Measurements from ENCODE around the gene RPL28.

DNA sequence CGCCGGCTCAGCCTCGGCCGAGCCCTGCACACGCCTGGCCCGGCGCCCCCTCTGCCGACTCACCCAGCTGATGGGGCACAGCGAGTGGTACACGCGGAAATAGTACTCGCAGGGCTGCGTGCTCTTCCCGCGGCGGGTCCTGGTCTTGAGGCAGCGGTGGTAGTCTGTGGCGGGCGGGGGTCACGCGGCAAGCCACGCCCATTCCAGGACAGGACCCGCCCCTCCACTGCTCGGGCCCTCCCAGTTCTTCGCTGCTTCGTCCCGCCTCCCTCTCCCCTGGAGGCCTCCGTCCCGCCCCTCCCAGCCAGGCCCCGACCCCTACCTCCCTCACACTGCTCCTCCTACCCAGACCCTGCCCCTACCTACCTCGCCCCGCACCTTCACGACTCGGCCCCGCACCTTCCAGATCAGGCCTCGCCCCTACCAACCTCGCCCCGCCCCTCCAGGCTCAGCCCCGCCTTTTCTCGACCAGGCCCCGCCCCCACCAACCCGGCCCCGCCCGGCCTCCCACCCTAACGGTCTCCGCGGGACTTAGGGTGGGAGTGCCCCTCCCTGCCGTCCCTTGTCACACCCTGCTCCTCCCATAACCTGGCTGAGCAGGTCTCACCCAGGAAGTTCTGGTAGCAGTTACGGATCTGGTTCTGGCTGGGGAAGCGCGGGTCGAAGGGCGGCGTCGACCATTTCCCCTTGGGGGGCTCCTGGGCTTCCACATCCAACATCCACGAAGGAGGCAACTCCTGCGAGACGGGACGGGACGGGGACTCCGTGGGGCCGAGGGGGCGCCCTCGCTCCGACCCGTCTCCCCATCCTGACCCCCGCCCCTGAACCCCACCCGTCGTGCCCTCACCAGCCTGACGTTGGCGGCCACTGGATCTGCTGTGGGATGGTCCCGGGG, 31.7 kb upstream of the RPL28 start:
- TF ChIP-seq, protein P1, sequence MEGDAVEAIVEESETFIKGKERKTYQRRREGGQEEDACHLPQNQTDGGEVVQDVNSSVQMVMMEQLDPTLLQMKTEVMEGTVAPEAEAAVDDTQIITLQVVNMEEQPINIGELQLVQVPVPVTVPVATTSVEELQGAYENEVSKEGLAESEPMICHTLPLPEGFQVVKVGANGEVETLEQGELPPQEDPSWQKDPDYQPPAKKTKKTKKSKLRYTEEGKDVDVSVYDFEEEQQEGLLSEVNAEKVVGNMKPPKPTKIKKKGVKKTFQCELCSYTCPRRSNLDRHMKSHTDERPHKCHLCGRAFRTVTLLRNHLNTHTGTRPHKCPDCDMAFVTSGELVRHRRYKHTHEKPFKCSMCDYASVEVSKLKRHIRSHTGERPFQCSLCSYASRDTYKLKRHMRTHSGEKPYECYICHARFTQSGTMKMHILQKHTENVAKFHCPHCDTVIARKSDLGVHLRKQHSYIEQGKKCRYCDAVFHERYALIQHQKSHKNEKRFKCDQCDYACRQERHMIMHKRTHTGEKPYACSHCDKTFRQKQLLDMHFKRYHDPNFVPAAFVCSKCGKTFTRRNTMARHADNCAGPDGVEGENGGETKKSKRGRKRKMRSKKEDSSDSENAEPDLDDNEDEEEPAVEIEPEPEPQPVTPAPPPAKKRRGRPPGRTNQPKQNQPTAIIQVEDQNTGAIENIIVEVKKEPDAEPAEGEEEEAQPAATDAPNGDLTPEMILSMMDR (IDR thresholded peaks at IDR 0.05), result no peak
- TF ChIP-seq POLR2A (IDR thresholded peaks at IDR 0.05), result no peak
